SK-N-SH treated with all-trans-retinoic acid at 6 μM for 48 hours (cell line): ENCODE measurements around the gene GABARAP.

Source experiments
- ATAC-seq: fragments of 200-7000 bp; cut with Tn5 transposase; 3 replicates; pipeline ENCODE4 v1.9.1; 2020; ENCODE audit warnings: mild to moderate bottlenecking, moderate library complexity
- ARNTL ChIP-seq: fragments of 450-650 bp; formaldehyde crosslinking; IDR thresholded peaks from 2 replicates; pipeline ENCODE4 v1.5.0; 2020; ENCODE audit warnings: low read depth, mild to moderate bottlenecking, moderate library complexity, borderline replicate concordance
- BACH2 ChIP-seq: fragments of 250-450 bp; sonication (Bioruptor Pico); IDR thresholded peaks from 2 replicates; pipeline ENCODE4 v1.9.0; 2021; ENCODE audit warnings: mild to moderate bottlenecking, borderline replicate concordance
- CREB5 ChIP-seq: fragments of 250-450 bp; sonication (Bioruptor Pico); IDR thresholded peaks from 2 replicates; pipeline ENCODE4 v1.5.1; 2020; ENCODE audit warnings: low read depth, mild to moderate bottlenecking, moderate library complexity
- CSRNP3 ChIP-seq: fragments of 250-450 bp; sonication (Bioruptor Pico); IDR thresholded peaks from 2 replicates; pipeline ENCODE4 v1.5.1; 2021; ENCODE audit warnings: mild to moderate bottlenecking, moderate library complexity
- ESRRG ChIP-seq: fragments of 250-450 bp; sonication (Bioruptor Pico); IDR thresholded peaks from 2 replicates; pipeline ENCODE4 v1.6.1; 2021; ENCODE audit warnings: mild to moderate bottlenecking
- GLIS3 ChIP-seq: fragments of 250-450 bp; sonication (Bioruptor Pico); IDR thresholded peaks from 2 replicates; pipeline ENCODE4 v1.5.0; 2020; ENCODE audit warnings: mild to moderate bottlenecking, moderate library complexity
- ISL1 ChIP-seq: fragments of 250-450 bp; sonication (Bioruptor Pico); IDR thresholded peaks from 2 replicates; pipeline ENCODE4 v2.1.2; 2022; ENCODE audit warnings: mild to moderate bottlenecking, moderate library complexity
- PATZ1 ChIP-seq: fragments of 250-450 bp; sonication (Bioruptor Pico); IDR thresholded peaks from 2 replicates; pipeline ENCODE4 v1.8.0; 2020; ENCODE audit warnings: mild to moderate bottlenecking, moderate library complexity, borderline replicate concordance
- POU6F1 ChIP-seq: fragments of 250-450 bp; sonication (Bioruptor Pico); IDR thresholded peaks from 2 replicates; pipeline ENCODE4 v1.8.0; 2021; ENCODE audit warnings: low read depth, mild to moderate bottlenecking, moderate library complexity, borderline replicate concordance
- PPARA ChIP-seq: fragments of 250-450 bp; sonication (Bioruptor Pico); IDR thresholded peaks from 2 replicates; pipeline ENCODE4 v1.5.0; 2020; ENCODE audit warnings: mild to moderate bottlenecking, borderline replicate concordance
- RARB ChIP-seq: fragments of 250-450 bp; sonication (Bioruptor Pico); IDR thresholded peaks from 2 replicates; pipeline ENCODE4 v1.8.0; 2021; ENCODE audit warnings: mild to moderate bottlenecking, moderate library complexity
- TCF4 ChIP-seq: fragments of 250-450 bp; sonication (Bioruptor Pico); IDR thresholded peaks from 2 replicates; pipeline ENCODE4 v1.8.0; 2021; ENCODE audit warnings: mild to moderate bottlenecking, moderate library complexity, borderline replicate concordance
- TSHZ2 ChIP-seq: fragments of 250-450 bp; sonication (Bioruptor Pico); IDR thresholded peaks from 2 replicates; pipeline ENCODE4 v1.5.0; 2020; ENCODE audit warnings: mild to moderate bottlenecking, moderate library complexity
- ZFP3 ChIP-seq: fragments of 250-450 bp; sonication (Bioruptor Pico); IDR thresholded peaks from 2 replicates; pipeline ENCODE4 v1.5.0; 2020; ENCODE audit warnings: mild to moderate bottlenecking, moderate library complexity
- ZFP30 ChIP-seq: fragments of 450-650 bp; formaldehyde crosslinking; IDR thresholded peaks from 2 replicates; pipeline ENCODE4 v1.5.0; 2022; ENCODE audit warnings: mild to moderate bottlenecking, moderate library complexity
- ZNF565 ChIP-seq: fragments of 450-650 bp; formaldehyde crosslinking; conservative IDR thresholded peaks from 2 replicates; pipeline ENCODE4 v1.5.0; 2020; ENCODE audit warnings: low read depth, mild to moderate bottlenecking, moderate library complexity
- ZNF70 ChIP-seq: fragments of 450-650 bp; formaldehyde crosslinking; IDR thresholded peaks from 2 replicates; pipeline ENCODE4 v1.5.0; 2020; ENCODE audit warnings: mild to moderate bottlenecking, moderate library complexity
- ZNF8 ChIP-seq: fragments of 450-650 bp; formaldehyde crosslinking; IDR thresholded peaks from 2 replicates; pipeline ENCODE4 v1.5.0; 2020; ENCODE audit warnings: mild to moderate bottlenecking, moderate library complexity

Gene GABARAP

GRCh38 chr17:7256766-7257456 is 14.7 kb upstream of the GABARAP start:
- TF ChIP-seq ISL1 (CRISPR knock-in tag) (no peak), TCF4 (CRISPR knock-in tag) (no peak), CSRNP3 (CRISPR knock-in tag) (no peak), CREB5 (CRISPR knock-in tag) (no peak), ZNF70 (CRISPR knock-in tag) (no peak), POU6F1 (no peak), GLIS3 (CRISPR knock-in tag) (no peak), ESRRG (CRISPR knock-in tag) (no peak), RARB (CRISPR knock-in tag) (no peak), ZFP30 (no peak), ARNTL (no peak), BACH2 (no peak), ZNF8 (CRISPR knock-in tag) (no peak)
- no peak for ATAC-seq

GRCh38 chr17:7254511-7254910 is 12.3 kb upstream of the GABARAP start:
- TF ChIP-seq GLIS3 (CRISPR knock-in tag), result no peak
- no peak for TF ChIP-seq PPARA (CRISPR knock-in tag)
- no peak for TF ChIP-seq TSHZ2 (CRISPR knock-in tag)
- no peak for ATAC-seq

GRCh38 chr17:7253082-7253481 is 10.8 kb upstream of the GABARAP start:
- no peak for TF ChIP-seq RARB (CRISPR knock-in tag)
- no peak for TF ChIP-seq ZNF565 (CRISPR knock-in tag)
- TF ChIP-seq PATZ1 (CRISPR knock-in tag), result no peak

GRCh38 chr17:7252176-7253043 is 10.2 kb upstream of the GABARAP start, which contains the start of gene ELP5:
ELP5 (plus strand) TSS chr17:7252215; CDS start chr17:7252551, 336 bp downstream.
- TF ChIP-seq TSHZ2 (CRISPR knock-in tag) (peak; percentile 65; the same call in 1 of the 2 replicates), POU6F1 (no peak), ZFP3 (peak; percentile 36; the same call in 1 of the 2 replicates)
- ATAC-seq, result peak; percentile 81

More at GRCh38 chr17:7253082-7253481, 10.8 kb upstream of the GABARAP start:
- no peak for ATAC-seq
